K562 (cell line): ENCODE results near the gene DDAH2.

Experiments
- ATF1 ChIP-seq, 2 experiments: fragments of 450-650 bp in 1 of 2; IDR thresholded peaks; 2 replicates each; pipeline ENCODE4 v1.6.1; 2016; ENCODE audit warnings: missing compliant biosample characterization in 1 of 2, missing genetic modification characterization in 1 of 2
- NR2C2 ChIP-seq, 2 experiments: fragments of 200-800 bp in 1 of 2; sonication (Bioruptor generic) in 1 of 2; sonication (generic) in 1 of 2; formaldehyde crosslinking in 1 of 2; IDR thresholded peaks; 2 replicates each; pipeline versions ENCODE4 v1.6.1 to v1.8.0; 2016 to 2022; ENCODE audit warnings: mild to moderate bottlenecking in 1 of 2, missing compliant biosample characterization in 1 of 2, missing genetic modification characterization in 1 of 2, missing genetic modification reagents in 1 of 2
- POLR2H ChIP-seq: IDR thresholded peaks from 2 replicates; pipeline ENCODE4 v1.6.1; 2016; ENCODE audit warnings: missing genetic modification characterization, low read depth, mild to moderate bottlenecking, control low read depth, missing compliant biosample characterization, moderate library complexity
- SMARCB1 ChIP-seq: IDR thresholded peaks from 2 replicates; pipeline ENCODE4 v1.6.1; 2011; ENCODE audit warnings: improper control_type of control experiment, low read depth; ENCODE audit not compliant: insufficient read length
- SP1 ChIP-seq: sonication (generic); formaldehyde crosslinking; IDR thresholded peaks from 2 replicates; pipeline ENCODE4 v1.8.1; 2022; ENCODE audit warnings: mild to moderate bottlenecking, missing genetic modification reagents
- TCF7 ChIP-seq: sonication (generic); IDR thresholded peaks from 2 replicates; pipeline ENCODE4 v1.6.1; 2016; ENCODE audit warnings: antibody characterized with exemption, borderline replicate concordance
- TEAD4 ChIP-seq, 2 experiments: sonication (generic) in 1 of 2; formaldehyde crosslinking in 1 of 2; IDR thresholded peaks; 2 replicates each; pipeline versions ENCODE4 v1.6.1 to v1.8.0; 2012 to 2022; ENCODE audit warnings: borderline replicate concordance in 1 of 2, inconsistent platforms in 1 of 2, low read length in 1 of 2, mild to moderate bottlenecking in 1 of 2, missing genetic modification reagents in 1 of 2
- ZNF436 ChIP-seq: fragments of 250-450, 450-650 bp; sonication (Bioruptor Pico); formaldehyde crosslinking; IDR thresholded peaks from 2 replicates; pipeline ENCODE4 v1.7.0; 2020; ENCODE audit warnings: mild to moderate bottlenecking

DNA sequence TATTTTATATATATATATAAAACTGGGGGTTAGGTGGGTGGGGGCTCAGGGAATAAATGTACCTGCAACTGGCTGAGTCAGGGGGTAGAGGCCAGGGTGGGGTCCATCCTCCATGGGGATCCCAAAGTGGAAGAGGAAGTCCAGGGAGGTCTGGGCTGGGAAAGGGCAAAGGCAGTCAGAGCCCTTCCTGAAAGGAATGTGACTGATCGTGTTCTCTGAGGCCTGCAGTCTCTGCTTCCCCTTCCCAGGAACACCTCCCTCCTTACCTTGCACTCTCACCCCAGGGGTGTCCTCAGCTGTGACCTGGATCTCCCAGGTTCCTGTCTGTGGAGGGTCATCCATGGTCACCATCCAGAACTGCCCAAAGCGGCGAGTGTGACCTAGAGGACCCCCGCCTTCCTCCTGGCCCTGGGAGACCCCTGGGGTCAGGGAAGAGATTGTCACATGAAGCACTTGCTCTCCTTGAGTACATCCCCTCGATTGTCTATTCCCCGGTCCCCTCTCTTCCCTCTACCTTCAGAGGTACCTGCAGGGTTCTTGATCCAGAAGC, 38.1 kb upstream of the DDAH2 start:
- TF ChIP-seq TEAD4 (IDR thresholded peaks at IDR 0.05; ENCODE audit: low read length) (no peak), TEAD4 (CRISPR knock-in tag; IDR thresholded peaks at IDR 0.05; ENCODE audit: borderline replicate concordance) (no peak), NR2C2 (CRISPR knock-in tag; IDR thresholded peaks at IDR 0.05) (no peak), NR2C2 (tag; IDR thresholded peaks at IDR 0.05) (no peak), ATF1 (CRISPR knock-in tag; IDR thresholded peaks at IDR 0.05) (no peak), ATF1 (tag; IDR thresholded peaks at IDR 0.05) (no peak), SMARCB1 (no peak), ZNF436 (CRISPR knock-in tag) (no peak), TCF7 (no peak), POLR2H (tag) (no peak), SP1 (CRISPR knock-in tag) (no peak)
